Measurements from ENCODE around the gene GABBR1.
A peak's percentile ranks its signal among the peaks of the same experiment; 100 is the strongest.

GABBR1 gene

GRCh38 chr6:29524444-29525310 is 108.3 kb downstream of the GABBR1 start:
- no peak for DNase-seq

- DNase-seq: no peak
Observed at GRCh38 chr6:29524044-29524443, 108.9 kb downstream of the GABBR1 start.

- no peak for DNase-seq
Observed at GRCh38 chr6:29522227-29522626, 110.8 kb downstream of the GABBR1 start.

- DNase-seq: no peak
Observed at GRCh38 chr6:29521006-29521680, 111.8 kb downstream of the GABBR1 start.

- DNase-seq: no peak
Observed at GRCh38 chr6:29520232-29520631, 112.8 kb downstream of the GABBR1 start.

- no peak for DNase-seq
Observed at GRCh38 chr6:29519291-29520010, 113.5 kb downstream of the GABBR1 start.

- no peak for DNase-seq
Observed at GRCh38 chr6:29517728-29518440, 115.1 kb downstream of the GABBR1 start.

- no peak for DNase-seq
Observed at GRCh38 chr6:29517245-29517644, 115.7 kb downstream of the GABBR1 start.

GRCh38 chr6:29516108-29516507 is 116.9 kb downstream of the GABBR1 start:
- peak; percentile 37 for DNase-seq

GRCh38 chr6:29510746-29511300 is 122.2 kb downstream of the GABBR1 start:
- no peak for DNase-seq

GRCh38 chr6:29510202-29510601 is 122.8 kb downstream of the GABBR1 start:
- no peak for DNase-seq
